Dendritic cell treated with granulocyte-macrophage colony-stimulating factor and Interleukin-4, amounts not matched to agents 40 ng/mL and 50 ng/mL, for 4 days (primary cell): Measurements from ENCODE around the gene GPR150.

Experiments used
- H3K27ac Mint-ChIP-seq: one replicate; pipeline ENCODE4 v1.8.0; 2022; ENCODE audit warnings: mild to moderate bottlenecking, mixed read lengths
- H3K27me3 Mint-ChIP-seq: one replicate; pipeline ENCODE4 v1.8.0; 2022; ENCODE audit warnings: mild to moderate bottlenecking, mixed read lengths
- H3K36me3 Mint-ChIP-seq: one replicate; pipeline ENCODE4 v1.8.0; 2022; ENCODE audit warnings: low read depth, mixed read lengths
- H3K4me1 Mint-ChIP-seq: one replicate; pipeline ENCODE4 v1.8.0; 2022; ENCODE audit warnings: low read depth, mixed read lengths
- H3K4me3 Mint-ChIP-seq: one replicate; pipeline ENCODE4 v1.8.0; 2022; ENCODE audit warnings: mild to moderate bottlenecking, moderate library complexity, mixed read lengths
- H3K9me3 Mint-ChIP-seq: one replicate; pipeline ENCODE4 v1.8.0; 2022; ENCODE audit warnings: mixed read lengths
- intact Hi-C: fragments of 100-400 bp; cut with micrococcal nuclease; formaldehyde crosslinking; loops from one replicate; pipeline ENCODE4 v1.15.0; 2022

Gene GPR150

GRCh38 chr5:95620030-95620869 is at the start of gene GPR150:
Gene GPR150 (plus strand): TSS chr5:95620087. CDS start chr5:95620276, 189 bp downstream.
- peak within 1 kb of the TSS; percentile 73 for H3K4me3 Mint-ChIP-seq
- H3K4me1 Mint-ChIP-seq, result peaks cover 38% of the 10 kb centered on the region
- no peaks in the 10 kb centered on the region for H3K36me3 Mint-ChIP-seq
- H3K9me3 Mint-ChIP-seq, result no peaks in the 10 kb centered on the region
- H3K27me3 Mint-ChIP-seq, result peaks cover 41% of the 10 kb centered on the region
- peak within 1 kb of the TSS; percentile 71 for H3K27ac Mint-ChIP-seq
- intact Hi-C loops, result loop anchor here (5.0 kb wide), 1 partner anchor 63 kb away; the partner anchor contains the start of gene ARSK

DNA sequence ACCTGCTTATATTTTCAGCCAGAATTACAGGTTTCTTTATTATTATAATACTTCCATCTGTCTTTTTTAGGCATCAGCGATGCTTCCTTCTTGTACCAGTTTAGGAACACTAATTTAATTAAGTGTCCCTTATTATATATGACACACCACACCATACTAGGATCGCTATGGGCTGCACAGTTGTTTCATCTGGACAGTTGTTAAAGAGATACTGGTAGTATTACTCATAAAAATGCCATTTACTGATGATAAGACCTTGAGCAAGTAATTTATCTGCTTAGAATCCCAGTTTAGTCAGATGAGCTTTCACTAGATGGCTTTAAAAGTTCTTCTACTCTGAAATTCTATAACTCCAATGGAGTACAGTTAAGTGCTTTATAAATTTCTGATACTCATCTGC is 47.9 kb upstream of the GPR150 start:
- no peaks in the 10 kb centered on the region for H3K27me3 Mint-ChIP-seq
- H3K27ac Mint-ChIP-seq, result no peak overlapping the region
- intact Hi-C loops, result no loop called here
- H3K36me3 Mint-ChIP-seq, result no peaks in the 10 kb centered on the region
- H3K9me3 Mint-ChIP-seq, result no peaks in the 10 kb centered on the region
- H3K4me1 Mint-ChIP-seq, result no peaks in the 10 kb centered on the region
- H3K4me3 Mint-ChIP-seq, result no peak overlapping the region

- no peaks in the 10 kb centered on the region for H3K27me3 Mint-ChIP-seq
These were observed 38.3 kb upstream of the GPR150 start for GRCh38 chr5:95581576-95581975.

DNA sequence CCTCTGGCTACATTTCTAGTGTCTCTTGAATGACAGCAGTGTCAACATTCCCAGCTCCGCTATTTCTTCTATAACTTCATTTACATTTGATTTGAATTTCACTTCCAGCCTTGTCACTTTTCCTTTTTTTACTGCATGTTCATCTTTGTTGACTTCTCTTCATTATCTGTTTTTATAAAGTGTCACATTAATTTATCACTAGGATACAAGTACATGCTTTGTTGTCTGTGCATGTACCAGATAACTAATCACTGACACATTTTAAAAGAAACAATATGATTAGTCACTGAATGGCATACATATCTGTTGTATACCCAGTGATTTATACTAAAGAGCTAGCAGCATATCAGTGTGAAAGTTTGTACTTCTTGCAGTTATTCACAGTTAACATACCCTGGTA is 35.9 kb upstream of the GPR150 start:
- no peaks in the 10 kb centered on the region for H3K36me3 Mint-ChIP-seq
- no peak overlapping the region for H3K27ac Mint-ChIP-seq
- intact Hi-C loops, result no loop called here
- H3K4me3 Mint-ChIP-seq, result no peak overlapping the region
- H3K4me1 Mint-ChIP-seq, result no peaks in the 10 kb centered on the region
- H3K9me3 Mint-ChIP-seq, result peaks cover 5% of the 10 kb centered on the region
- H3K27me3 Mint-ChIP-seq, result no peaks in the 10 kb centered on the region

More at GRCh38 chr5:95581576-95581975, 38.3 kb upstream of the GPR150 start:
- Mint-ChIP-seq H3K9me3 (peaks cover 8% of the 10 kb centered on the region), H3K27ac (no peak overlapping the region), H3K36me3 (no peaks in the 10 kb centered on the region), H3K4me3 (no peak overlapping the region), H3K4me1 (no peaks in the 10 kb centered on the region)
- intact Hi-C loops, result no loop called here

DNA sequence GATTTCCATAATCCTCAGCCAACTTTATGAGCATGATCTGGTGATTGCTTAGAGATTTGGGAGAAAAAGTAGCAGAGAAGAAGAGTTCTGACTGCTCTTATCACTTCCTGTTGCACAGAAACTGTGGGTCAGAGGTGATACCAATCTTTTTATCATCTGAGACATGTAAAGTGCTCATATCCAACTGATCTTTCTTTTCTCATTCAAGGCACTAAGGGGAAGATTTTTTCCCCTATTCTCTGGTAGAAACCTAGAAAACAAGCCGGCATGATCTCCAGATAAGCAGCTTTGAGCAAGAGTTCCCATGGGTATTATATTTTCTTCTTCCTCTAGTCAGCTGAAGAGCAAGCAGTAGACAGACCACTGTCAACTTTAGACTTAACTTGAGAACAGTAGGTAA is 29.0 kb upstream of the GPR150 start:
- H3K4me1 Mint-ChIP-seq, result peaks cover 12% of the 10 kb centered on the region
- no peaks in the 10 kb centered on the region for H3K9me3 Mint-ChIP-seq
- H3K36me3 Mint-ChIP-seq, result no peaks in the 10 kb centered on the region
- no peak overlapping the region for H3K4me3 Mint-ChIP-seq
- no peak overlapping the region for H3K27ac Mint-ChIP-seq
- no peaks in the 10 kb centered on the region for H3K27me3 Mint-ChIP-seq
- intact Hi-C loops, result no loop called here

DNA sequence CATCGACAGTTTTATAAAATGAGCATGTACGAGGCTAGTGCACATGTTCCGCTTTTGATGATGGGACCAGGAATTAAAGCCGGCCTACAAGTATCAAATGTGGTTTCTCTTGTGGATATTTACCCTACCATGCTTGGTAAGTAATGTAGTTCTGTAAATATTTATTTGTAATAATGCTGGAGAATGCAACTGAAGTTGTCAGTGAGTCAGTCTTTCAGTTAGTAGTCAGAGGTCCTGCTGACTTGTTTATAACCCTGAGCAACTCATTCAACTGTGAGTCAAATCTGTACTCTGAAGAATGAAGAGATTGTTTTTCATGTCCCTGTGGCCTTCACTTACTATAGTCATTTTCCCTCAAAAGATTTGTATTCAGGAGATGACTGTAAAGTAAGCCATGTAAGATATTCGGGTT is 28.4 kb upstream of the GPR150 start:
- Mint-ChIP-seq H3K4me1 (peaks cover 12% of the 10 kb centered on the region), H3K27ac (no peak overlapping the region), H3K4me3 (no peak overlapping the region), H3K9me3 (no peaks in the 10 kb centered on the region), H3K36me3 (no peaks in the 10 kb centered on the region), H3K27me3 (no peaks in the 10 kb centered on the region)
- intact Hi-C loops, result no loop called here

DNA sequence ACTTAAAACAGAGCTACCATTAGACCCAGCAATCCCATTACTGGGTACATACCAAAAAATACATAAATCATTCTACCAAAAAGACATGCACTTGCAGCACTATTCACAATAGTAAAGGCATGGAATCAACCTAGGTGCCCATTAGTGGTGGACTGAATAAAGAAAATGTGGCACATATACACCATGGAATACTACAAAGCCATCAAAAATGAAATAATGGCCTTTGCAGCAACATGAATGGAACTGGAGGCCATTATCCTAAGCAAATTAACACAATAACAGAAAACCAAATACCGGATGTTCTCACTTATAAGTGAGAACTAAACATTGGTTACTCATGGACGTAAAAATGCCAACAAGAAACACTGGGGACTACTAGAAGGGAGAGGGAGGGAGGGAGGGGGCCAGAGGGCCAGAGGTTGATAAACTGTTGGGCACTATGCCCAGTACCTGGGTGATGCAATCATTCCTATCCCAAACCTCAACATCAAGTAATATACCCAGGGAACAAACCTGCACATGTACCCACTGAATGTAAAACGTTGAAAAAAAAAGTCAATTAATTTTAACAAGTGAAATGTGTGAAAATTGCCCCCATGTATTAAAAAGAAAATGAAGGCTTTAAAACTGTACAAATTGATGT is 24.5 kb upstream of the GPR150 start:
- Mint-ChIP-seq H3K4me3 (no peak overlapping the region), H3K4me1 (peaks cover 6% of the 10 kb centered on the region), H3K9me3 (no peaks in the 10 kb centered on the region), H3K36me3 (no peaks in the 10 kb centered on the region), H3K27ac (no peak overlapping the region), H3K27me3 (no peaks in the 10 kb centered on the region)
- intact Hi-C loops, result no loop called here

DNA sequence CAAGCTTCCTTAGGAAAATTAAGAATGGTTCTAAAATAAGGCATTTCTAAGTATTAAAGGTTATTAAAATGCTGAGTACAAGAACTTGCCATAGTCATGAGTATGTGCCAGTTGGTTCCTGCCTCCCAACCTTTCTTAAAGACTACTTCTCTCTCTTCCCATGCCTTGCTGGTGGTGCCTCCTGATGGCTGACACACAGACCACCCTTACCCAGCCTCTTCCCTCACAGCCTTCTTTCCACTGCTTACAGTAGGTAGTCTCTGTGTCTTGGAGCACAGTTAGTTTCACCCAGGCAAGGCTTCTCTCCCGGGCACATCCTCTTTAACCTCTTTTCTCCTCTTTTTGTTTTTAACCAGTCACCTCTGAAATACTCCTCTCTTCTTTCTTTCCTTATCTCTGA is 20.6 kb upstream of the GPR150 start:
- Mint-ChIP-seq H3K9me3 (no peaks in the 10 kb centered on the region), H3K36me3 (no peaks in the 10 kb centered on the region), H3K4me1 (no peaks in the 10 kb centered on the region), H3K27ac (no peak overlapping the region), H3K27me3 (no peaks in the 10 kb centered on the region), H3K4me3 (no peak overlapping the region)
- intact Hi-C loops, result no loop called here

DNA sequence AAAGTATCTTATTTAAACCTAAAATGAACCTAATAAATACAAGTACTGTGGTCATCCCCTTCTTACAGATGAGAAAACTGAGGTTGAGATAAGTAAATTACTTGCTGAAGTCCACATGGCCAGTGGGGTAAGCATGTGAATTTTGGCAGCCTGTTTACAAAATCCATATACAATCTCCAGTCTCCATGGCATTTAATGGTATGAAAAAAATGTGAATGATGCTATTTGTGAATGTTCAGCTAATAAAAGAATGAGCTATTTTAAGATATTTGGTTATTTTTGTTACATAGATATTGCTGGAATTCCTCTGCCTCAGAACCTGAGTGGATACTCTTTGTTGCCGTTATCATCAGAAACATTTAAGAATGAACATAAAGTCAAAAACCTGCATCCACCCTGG is 19.3 kb upstream of the GPR150 start:
- H3K4me3 Mint-ChIP-seq, result no peak overlapping the region
- H3K27me3 Mint-ChIP-seq, result no peaks in the 10 kb centered on the region
- intact Hi-C loops, result no loop called here
- H3K27ac Mint-ChIP-seq, result no peak overlapping the region
- H3K4me1 Mint-ChIP-seq, result no peaks in the 10 kb centered on the region
- H3K9me3 Mint-ChIP-seq, result no peaks in the 10 kb centered on the region
- no peaks in the 10 kb centered on the region for H3K36me3 Mint-ChIP-seq

DNA sequence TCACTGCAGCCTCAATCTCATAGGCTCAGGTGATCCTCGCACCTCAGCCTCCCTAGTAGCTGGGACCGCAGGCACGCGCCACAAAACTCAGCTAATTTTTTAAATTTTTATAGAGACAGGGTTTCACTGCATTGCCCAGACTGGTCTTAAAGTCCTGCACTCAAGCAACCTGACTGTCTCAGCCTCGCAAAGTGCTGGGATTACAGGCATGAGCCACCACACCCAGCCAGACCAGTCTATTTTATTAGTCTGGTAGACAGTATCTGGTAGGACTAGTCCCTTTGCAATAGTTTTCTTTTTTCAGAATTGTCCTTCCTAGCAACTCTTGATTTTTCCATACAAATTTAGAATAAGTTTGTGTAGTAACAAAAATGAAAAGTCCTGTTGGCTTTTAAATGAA is 14.1 kb upstream of the GPR150 start:
- no peaks in the 10 kb centered on the region for H3K4me1 Mint-ChIP-seq
- no peak overlapping the region for H3K27ac Mint-ChIP-seq
- H3K9me3 Mint-ChIP-seq, result no peaks in the 10 kb centered on the region
- no peak overlapping the region for H3K4me3 Mint-ChIP-seq
- H3K36me3 Mint-ChIP-seq, result no peaks in the 10 kb centered on the region
- no peaks in the 10 kb centered on the region for H3K27me3 Mint-ChIP-seq
- intact Hi-C loops, result no loop called here

DNA sequence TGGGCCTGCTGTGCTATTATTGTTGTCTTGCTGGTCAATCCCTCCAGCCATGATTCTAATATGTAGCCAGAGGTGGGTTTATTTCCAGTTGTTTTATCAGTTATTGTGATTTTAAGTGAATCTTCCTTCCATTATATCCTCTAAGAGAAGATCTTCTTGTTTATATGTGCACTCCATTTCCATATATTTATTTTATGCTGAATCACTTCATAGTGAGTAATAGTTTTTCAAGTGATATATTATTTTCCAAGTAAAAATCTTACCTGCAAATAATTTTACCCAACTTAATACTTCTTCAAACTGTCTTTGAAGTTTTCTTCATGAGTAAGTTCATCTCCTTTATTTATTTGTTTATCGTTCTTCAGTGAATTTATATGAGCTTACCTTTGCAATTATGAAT is 13.5 kb upstream of the GPR150 start:
- intact Hi-C loops, result no loop called here
- H3K27ac Mint-ChIP-seq, result no peak overlapping the region
- H3K27me3 Mint-ChIP-seq, result no peaks in the 10 kb centered on the region
- H3K36me3 Mint-ChIP-seq, result no peaks in the 10 kb centered on the region
- no peaks in the 10 kb centered on the region for H3K4me1 Mint-ChIP-seq
- H3K9me3 Mint-ChIP-seq, result no peaks in the 10 kb centered on the region
- H3K4me3 Mint-ChIP-seq, result no peak overlapping the region

- no peaks in the 10 kb centered on the region for H3K27me3 Mint-ChIP-seq
- intact Hi-C loops, result no loop called here
- H3K9me3 Mint-ChIP-seq, result peaks cover 16% of the 10 kb centered on the region
- H3K4me1 Mint-ChIP-seq, result no peaks in the 10 kb centered on the region
- H3K36me3 Mint-ChIP-seq, result no peaks in the 10 kb centered on the region
- no peak overlapping the region for H3K27ac Mint-ChIP-seq
- H3K4me3 Mint-ChIP-seq, result no peak overlapping the region
These were observed 10.2 kb upstream of the GPR150 start for GRCh38 chr5:95609711-95610110.

GRCh38 chr5:95610546-95610945 is 9.3 kb upstream of the GPR150 start:
- H3K27ac Mint-ChIP-seq, result no peak overlapping the region
- H3K4me3 Mint-ChIP-seq, result no peak overlapping the region
- intact Hi-C loops, result no loop called here
- peaks cover 16% of the 10 kb centered on the region for H3K9me3 Mint-ChIP-seq
- H3K4me1 Mint-ChIP-seq, result no peaks in the 10 kb centered on the region
- no peaks in the 10 kb centered on the region for H3K36me3 Mint-ChIP-seq
- H3K27me3 Mint-ChIP-seq, result no peaks in the 10 kb centered on the region

DNA sequence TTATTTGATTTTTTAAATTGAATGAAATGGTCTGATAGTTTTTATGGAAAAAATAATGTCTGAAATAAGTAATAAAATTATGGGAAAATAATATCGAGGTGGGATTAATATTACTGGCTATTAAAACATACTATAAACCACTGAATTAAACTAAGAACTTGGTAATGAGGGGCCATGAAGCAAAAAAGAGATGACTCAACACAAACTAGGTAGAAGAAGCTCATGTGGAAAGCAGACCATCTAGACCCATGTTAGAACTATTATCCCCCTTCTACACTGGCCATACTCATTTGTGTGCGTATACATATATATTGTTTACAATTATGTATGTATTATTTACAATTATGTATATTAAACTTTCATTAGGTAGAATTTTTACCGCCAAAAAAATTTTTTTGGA is 8.5 kb upstream of the GPR150 start:
- H3K4me1 Mint-ChIP-seq, result no peaks in the 10 kb centered on the region
- no peak overlapping the region for H3K27ac Mint-ChIP-seq
- intact Hi-C loops, result no loop called here
- H3K27me3 Mint-ChIP-seq, result no peaks in the 10 kb centered on the region
- H3K4me3 Mint-ChIP-seq, result no peak overlapping the region
- peaks cover 16% of the 10 kb centered on the region for H3K9me3 Mint-ChIP-seq
- H3K36me3 Mint-ChIP-seq, result no peaks in the 10 kb centered on the region
